IPS-15b (cell line): ENCODE data around the gene DZIP1L.

Source experiments
- H3K27me3 ChIP-seq: one replicate; pipeline ENCODE4 v1.6.1; 2013; ENCODE audit warnings: low read length; ENCODE audit not compliant: control insufficient read depth, insufficient read depth
- H3K36me3 ChIP-seq: one replicate; pipeline ENCODE4 v1.6.1; 2013; ENCODE audit warnings: low read length; ENCODE audit not compliant: control insufficient read depth, insufficient read depth
- H3K4me1 ChIP-seq: one replicate; pipeline ENCODE4 v1.6.1; 2013; ENCODE audit warnings: mild to moderate bottlenecking, low read length; ENCODE audit not compliant: control insufficient read depth, insufficient read depth
- H3K4me3 ChIP-seq: one replicate; pipeline ENCODE4 v1.5.1; 2013; ENCODE audit warnings: low read depth, low read length
- H3K9ac ChIP-seq: one replicate; pipeline ENCODE4 v1.6.1; 2013; ENCODE audit warnings: low read depth, mild to moderate bottlenecking, low read length
- H3K9me3 ChIP-seq: one replicate; pipeline ENCODE4 v1.6.1; 2013; ENCODE audit warnings: mild to moderate bottlenecking, low read length; ENCODE audit not compliant: control insufficient read depth, insufficient read depth

Gene DZIP1L

GRCh38 chr3:138082085-138082991, 33.1 kb downstream of the DZIP1L start:
- H3K4me1 ChIP-seq = no peaks in the 10 kb centered on the region
- peaks cover 5% of the 10 kb centered on the region for H3K36me3 ChIP-seq
- H3K27me3 ChIP-seq = no peaks in the 10 kb centered on the region
- H3K9me3 ChIP-seq = no peaks in the 10 kb centered on the region
- H3K4me3 ChIP-seq = no peak overlapping the region
- H3K9ac ChIP-seq = no peak overlapping the region

DNA sequence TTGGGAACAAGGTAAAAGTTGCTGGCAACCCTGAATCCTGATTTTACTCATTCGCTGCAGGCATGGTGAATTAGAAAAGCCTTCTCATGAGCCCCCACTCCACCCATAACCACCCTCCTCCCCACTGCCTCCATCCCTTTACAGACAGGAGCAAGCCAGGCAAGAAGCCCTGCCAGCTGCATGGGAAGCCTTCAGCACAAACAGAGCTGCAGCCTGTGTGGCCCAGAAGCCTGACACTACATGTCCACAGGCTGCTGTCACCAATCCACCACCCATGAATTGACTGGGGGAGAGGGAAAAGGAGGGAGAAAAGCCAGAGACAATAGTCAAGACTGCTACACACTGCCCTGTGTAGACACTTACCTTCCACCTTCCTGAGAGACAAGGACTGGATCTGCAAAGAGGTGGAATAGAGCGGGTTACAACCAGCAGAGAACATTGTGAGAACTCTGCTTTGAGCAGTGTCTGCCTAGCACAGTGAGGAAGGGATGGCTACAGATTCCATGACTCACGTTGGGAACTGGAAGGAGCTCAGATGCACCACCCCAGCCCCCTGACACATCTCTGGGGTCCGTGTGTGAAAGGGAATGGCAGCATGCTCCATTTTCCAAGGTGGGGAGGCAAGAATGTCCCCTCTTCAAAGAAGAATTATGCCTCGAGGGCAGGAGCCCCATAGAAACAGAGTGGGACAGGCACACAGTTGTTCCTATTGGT, 33.9 kb downstream of the DZIP1L start:
- Histone ChIP-seq H3K4me1 (no peaks in the 10 kb centered on the region), H3K4me3 (no peak overlapping the region), H3K9me3 (no peaks in the 10 kb centered on the region), H3K9ac (no peak overlapping the region), H3K36me3 (peaks cover 8% of the 10 kb centered on the region), H3K27me3 (no peaks in the 10 kb centered on the region)

- Histone ChIP-seq H3K9me3 (no peaks in the 10 kb centered on the region), H3K27me3 (no peaks in the 10 kb centered on the region), H3K9ac (no peak overlapping the region), H3K4me3 (no peak overlapping the region), H3K36me3 (peaks cover 8% of the 10 kb centered on the region), H3K4me1 (no peaks in the 10 kb centered on the region)
These were observed 35.5 kb downstream of the DZIP1L start for GRCh38 chr3:138079901-138080300.

- Histone ChIP-seq H3K4me3 (no peak overlapping the region), H3K36me3 (peaks cover 7% of the 10 kb centered on the region), H3K9ac (no peak overlapping the region), H3K4me1 (no peaks in the 10 kb centered on the region), H3K9me3 (no peaks in the 10 kb centered on the region), H3K27me3 (no peaks in the 10 kb centered on the region)
These were observed 36.5 kb downstream of the DZIP1L start for GRCh38 chr3:138078901-138079344.

- H3K27me3 ChIP-seq = no peaks in the 10 kb centered on the region
- no peak overlapping the region for H3K9ac ChIP-seq
- no peak overlapping the region for H3K4me3 ChIP-seq
- peaks cover under 1% of the 10 kb centered on the region for H3K4me1 ChIP-seq
- peaks cover 3% of the 10 kb centered on the region for H3K36me3 ChIP-seq
- no peaks in the 10 kb centered on the region for H3K9me3 ChIP-seq
These were observed 37.3 kb downstream of the DZIP1L start for GRCh38 chr3:138078096-138078495.

DNA sequence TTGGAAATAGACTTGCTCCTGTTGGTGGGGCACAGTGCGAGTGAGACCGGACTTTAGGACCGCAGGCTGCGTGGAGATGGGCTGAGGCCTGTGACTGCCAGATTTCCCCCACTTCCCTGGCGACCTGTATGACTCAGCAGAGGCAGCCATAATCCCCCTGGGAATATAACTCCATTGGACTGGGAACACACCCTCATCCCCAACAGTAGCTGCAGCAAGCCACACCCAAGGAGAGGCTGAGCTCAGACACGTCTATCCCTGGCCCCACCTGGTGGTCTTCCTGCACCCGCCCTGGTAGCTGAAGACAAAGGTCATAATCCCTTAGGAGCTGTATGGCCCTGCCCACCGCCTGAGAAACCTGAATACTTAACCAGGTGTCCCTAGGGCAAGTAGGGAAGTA, 42.6 kb downstream of the DZIP1L start:
- peaks cover 7% of the 10 kb centered on the region for H3K4me1 ChIP-seq
- H3K9me3 ChIP-seq = no peaks in the 10 kb centered on the region
- no peak overlapping the region for H3K4me3 ChIP-seq
- H3K9ac ChIP-seq = no peak overlapping the region
- peaks cover 5% of the 10 kb centered on the region for H3K36me3 ChIP-seq
- no peaks in the 10 kb centered on the region for H3K27me3 ChIP-seq

DNA sequence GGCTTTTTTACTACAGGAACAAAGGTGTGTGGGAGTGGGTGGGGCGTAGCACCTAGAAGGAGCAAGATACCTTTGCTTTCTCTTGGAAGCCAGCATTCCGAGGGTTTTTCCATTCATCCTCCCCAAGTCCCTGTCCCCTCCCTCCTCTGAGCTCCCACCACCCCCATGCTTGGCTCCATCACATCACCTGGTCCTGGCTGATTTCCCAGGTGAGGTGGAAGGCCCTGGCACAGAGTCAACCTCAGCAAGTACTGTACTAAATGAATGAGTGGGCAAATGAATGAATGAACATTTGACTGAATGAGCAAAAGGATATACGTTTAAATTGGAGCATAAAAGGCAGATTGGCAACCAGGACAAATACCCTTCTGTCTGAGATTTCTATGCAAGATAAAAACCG, 45.4 kb downstream of the DZIP1L start:
- no peak overlapping the region for H3K4me3 ChIP-seq
- H3K9ac ChIP-seq = no peak overlapping the region
- peaks cover 6% of the 10 kb centered on the region for H3K36me3 ChIP-seq
- H3K27me3 ChIP-seq = no peaks in the 10 kb centered on the region
- no peaks in the 10 kb centered on the region for H3K9me3 ChIP-seq
- peaks cover 7% of the 10 kb centered on the region for H3K4me1 ChIP-seq

DNA sequence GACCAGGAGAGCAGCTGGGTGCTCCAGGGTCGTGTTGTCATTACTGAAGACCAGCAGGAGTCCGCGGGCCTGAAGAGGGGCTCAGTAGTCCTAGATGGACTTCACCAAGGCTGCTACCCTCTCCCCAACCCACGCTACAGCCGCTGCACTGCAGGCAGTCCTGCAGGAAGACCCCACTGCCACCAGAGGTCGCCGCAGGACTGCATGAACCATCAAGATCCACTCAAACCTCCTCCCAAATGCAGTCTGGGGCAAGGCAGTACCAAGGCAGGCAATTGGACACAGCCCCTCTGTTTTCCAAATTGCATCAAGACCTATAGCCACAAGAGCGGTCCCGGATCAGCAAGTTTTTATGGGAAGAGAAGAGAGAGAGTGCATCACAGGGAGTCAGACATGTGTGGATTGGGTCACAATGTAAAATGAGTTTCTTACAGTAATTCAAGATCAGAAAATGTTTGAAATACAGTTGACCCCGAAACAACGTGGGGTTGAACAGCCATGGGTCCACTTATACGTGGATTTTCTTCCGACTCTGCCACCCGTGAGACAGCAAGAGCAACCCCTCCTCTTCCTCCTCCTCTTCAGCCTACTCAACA, 46.7 kb downstream of the DZIP1L start:
- H3K27me3 ChIP-seq = no peaks in the 10 kb centered on the region
- no peak overlapping the region for H3K4me3 ChIP-seq
- H3K9ac ChIP-seq = no peak overlapping the region
- peaks cover 12% of the 10 kb centered on the region for H3K36me3 ChIP-seq
- no peaks in the 10 kb centered on the region for H3K9me3 ChIP-seq
- H3K4me1 ChIP-seq = peaks cover 7% of the 10 kb centered on the region

GRCh38 chr3:138068046-138068445, 47.4 kb downstream of the DZIP1L start:
- Histone ChIP-seq H3K9me3 (no peaks in the 10 kb centered on the region), H3K4me1 (peaks cover 6% of the 10 kb centered on the region), H3K27me3 (no peaks in the 10 kb centered on the region), H3K4me3 (no peak overlapping the region), H3K36me3 (peaks cover 12% of the 10 kb centered on the region), H3K9ac (no peak overlapping the region)

- H3K9me3 ChIP-seq = no peaks in the 10 kb centered on the region
- no peak overlapping the region for H3K4me3 ChIP-seq
- no peaks in the 10 kb centered on the region for H3K4me1 ChIP-seq
- no peak overlapping the region for H3K9ac ChIP-seq
- H3K27me3 ChIP-seq = no peaks in the 10 kb centered on the region
- peaks cover 16% of the 10 kb centered on the region for H3K36me3 ChIP-seq
These were observed 48.4 kb downstream of the DZIP1L start for GRCh38 chr3:138066972-138067371.

GRCh38 chr3:138066383-138066782, 49.0 kb downstream of the DZIP1L start:
- Histone ChIP-seq H3K36me3 (peaks cover 14% of the 10 kb centered on the region), H3K4me1 (no peaks in the 10 kb centered on the region), H3K9ac (no peak overlapping the region), H3K9me3 (no peaks in the 10 kb centered on the region), H3K27me3 (no peaks in the 10 kb centered on the region), H3K4me3 (no peak overlapping the region)
